Measurements from ENCODE around the gene CBFB.
"Not testable (repeated sequence)": the region's sequence is repeated elsewhere in the genome, so short reads cannot be mapped to it uniquely, and the experiment has no call there.

The CBFB gene

GRCh38 chr16:67101311-67102082 lies 72.5 kb downstream of the CBFB start:
- no peak for DNase-seq

GRCh38 chr16:67104061-67104460 lies 75.1 kb downstream of the CBFB start:
- DNase-seq: no peak

GRCh38 chr16:67104845-67105244 lies 75.9 kb downstream of the CBFB start:
- no peak for DNase-seq

- DNase-seq: no peak
Observed at GRCh38 chr16:67105246-67105645, 76.3 kb downstream of the CBFB start.

- DNase-seq: no peak
Observed at GRCh38 chr16:67105881-67106280, 76.9 kb downstream of the CBFB start.

- no peak for DNase-seq
Observed at GRCh38 chr16:67108489-67108888, 79.5 kb downstream of the CBFB start.

- no peak for DNase-seq
Observed at GRCh38 chr16:67108931-67109406, 80.0 kb downstream of the CBFB start.

- peak; percentile 49 for DNase-seq
Observed at GRCh38 chr16:67109407-67110135, 80.6 kb downstream of the CBFB start, which contains the start of gene PHAF1. Gene PHAF1, plus strand, starts transcription at chr16:67109941. Its CDS starts 235 bp downstream, at chr16:67110176.

GRCh38 chr16:67111951-67112444 lies 83.0 kb downstream of the CBFB start:
- DNase-seq: no peak

- no peak for DNase-seq
Observed at GRCh38 chr16:67112591-67113399, 83.8 kb downstream of the CBFB start.

- no peak for DNase-seq
Observed at GRCh38 chr16:67114793-67115192, 85.8 kb downstream of the CBFB start.

- DNase-seq: no peak
Observed at GRCh38 chr16:67115639-67116038, 86.7 kb downstream of the CBFB start.

GRCh38 chr16:67116388-67117311 lies 87.7 kb downstream of the CBFB start:
- no peak for DNase-seq

- DNase-seq: no peak
Observed at GRCh38 chr16:67117716-67118115, 88.8 kb downstream of the CBFB start.

- DNase-seq: no peak
Observed at GRCh38 chr16:67120025-67120424, 91.1 kb downstream of the CBFB start.

GRCh38 chr16:67122799-67123198 lies 93.8 kb downstream of the CBFB start:
- DNase-seq: not testable (repeated sequence)

GRCh38 chr16:67128417-67128816 lies 99.5 kb downstream of the CBFB start:
- DNase-seq: no peak

- DNase-seq: no peak
Observed at GRCh38 chr16:67128887-67129286, 99.9 kb downstream of the CBFB start.

- no peak for DNase-seq
Observed at GRCh38 chr16:67129422-67129821, 100.5 kb downstream of the CBFB start.

GRCh38 chr16:67137605-67138004 lies 108.7 kb downstream of the CBFB start:
- no peak for DNase-seq

- no peak for DNase-seq
Observed at GRCh38 chr16:67141391-67141790, 112.4 kb downstream of the CBFB start.

- DNase-seq: no peak
Observed at GRCh38 chr16:67142342-67142741, 113.4 kb downstream of the CBFB start.

All from NCI-H446 treated with DMSO at 0.1 percent for 48 hours (cell line).